ENCODE measurements around the gene EPB42.
"Not testable (repeated sequence)": the region's sequence is repeated elsewhere in the genome, so short reads cannot be mapped to it uniquely, and the experiment has no call there.

EPB42 gene

GRCh38 chr15:43214169-43214568 lies 6.6 kb downstream of the EPB42 start:
- no peak for FAIRE-seq

GRCh38 chr15:43213466-43213865 lies 7.4 kb downstream of the EPB42 start:
- no peak for DNase-seq (ENCODE audit: insufficient read length, low spot score)
- FAIRE-seq: no peak

More at GRCh38 chr15:43214169-43214568, 6.6 kb downstream of the EPB42 start:
- DNase-seq (ENCODE audit: insufficient read length, low spot score): no peak

GRCh38 chr15:43212951-43213350 lies 7.9 kb downstream of the EPB42 start:
- no peak for DNase-seq (ENCODE audit: insufficient read length, low spot score)
- FAIRE-seq: no peak

- no peak for DNase-seq (ENCODE audit: insufficient read length, low spot score)
- FAIRE-seq: no peak
Measured at GRCh38 chr15:43212299-43212698, 8.5 kb downstream of the EPB42 start.

GRCh38 chr15:43211224-43211735 lies 9.5 kb downstream of the EPB42 start:
- DNase-seq (ENCODE audit: insufficient read length, low spot score) (no peak), FAIRE-seq (no peak)

GRCh38 chr15:43210807-43211206 lies 10.0 kb downstream of the EPB42 start:
- FAIRE-seq (no peak), DNase-seq (ENCODE audit: insufficient read length, low spot score) (no peak)

- FAIRE-seq (no peak), DNase-seq (ENCODE audit: insufficient read length, low spot score) (no peak)
Measured at GRCh38 chr15:43210172-43210745, 10.6 kb downstream of the EPB42 start.

- FAIRE-seq: no peak
- no peak for DNase-seq (ENCODE audit: insufficient read length, low spot score)
Measured at GRCh38 chr15:43209059-43209824, 11.6 kb downstream of the EPB42 start.

GRCh38 chr15:43208052-43209002 lies 12.5 kb downstream of the EPB42 start:
- DNase-seq (ENCODE audit: insufficient read length, low spot score) (no peak), FAIRE-seq (no peak)

- DNase-seq (ENCODE audit: insufficient read length, low spot score) (no peak), FAIRE-seq (no peak)
Measured at GRCh38 chr15:43207024-43207423, 13.8 kb downstream of the EPB42 start.

- FAIRE-seq: no peak
- DNase-seq (ENCODE audit: insufficient read length, low spot score): no peak
Measured at GRCh38 chr15:43206054-43206453, 14.8 kb downstream of the EPB42 start.

- DNase-seq (ENCODE audit: insufficient read length, low spot score) (peak; percentile 72), FAIRE-seq (peak; percentile 67)
Measured at GRCh38 chr15:43204016-43204901, 16.6 kb downstream of the EPB42 start.

GRCh38 chr15:43199945-43200488 lies 20.8 kb downstream of the EPB42 start:
- FAIRE-seq (no peak), DNase-seq (ENCODE audit: insufficient read length, low spot score) (no peak)

- no peak for FAIRE-seq
- DNase-seq (ENCODE audit: insufficient read length, low spot score): no peak
Measured at GRCh38 chr15:43198992-43199391, 21.8 kb downstream of the EPB42 start.

- not testable (repeated sequence) for DNase-seq (ENCODE audit: insufficient read length, low spot score); FAIRE-seq
Measured at GRCh38 chr15:43198556-43198955, 22.3 kb downstream of the EPB42 start.

GRCh38 chr15:43197773-43198172 lies 23.0 kb downstream of the EPB42 start:
- FAIRE-seq; DNase-seq (ENCODE audit: insufficient read length, low spot score): not testable (repeated sequence)

GRCh38 chr15:43196760-43197548 lies 23.9 kb downstream of the EPB42 start:
- DNase-seq (ENCODE audit: insufficient read length, low spot score) (no peak), FAIRE-seq (no peak)

GRCh38 chr15:43194795-43195194 lies 26.0 kb downstream of the EPB42 start:
- DNase-seq (ENCODE audit: insufficient read length, low spot score) (no peak), FAIRE-seq (no peak)

- no peak for FAIRE-seq
- no peak for DNase-seq (ENCODE audit: insufficient read length, low spot score)
Measured at GRCh38 chr15:43193710-43194109, 27.1 kb downstream of the EPB42 start.
